Measurements from ENCODE around the gene FGF11.

FGF11 gene

DNA sequence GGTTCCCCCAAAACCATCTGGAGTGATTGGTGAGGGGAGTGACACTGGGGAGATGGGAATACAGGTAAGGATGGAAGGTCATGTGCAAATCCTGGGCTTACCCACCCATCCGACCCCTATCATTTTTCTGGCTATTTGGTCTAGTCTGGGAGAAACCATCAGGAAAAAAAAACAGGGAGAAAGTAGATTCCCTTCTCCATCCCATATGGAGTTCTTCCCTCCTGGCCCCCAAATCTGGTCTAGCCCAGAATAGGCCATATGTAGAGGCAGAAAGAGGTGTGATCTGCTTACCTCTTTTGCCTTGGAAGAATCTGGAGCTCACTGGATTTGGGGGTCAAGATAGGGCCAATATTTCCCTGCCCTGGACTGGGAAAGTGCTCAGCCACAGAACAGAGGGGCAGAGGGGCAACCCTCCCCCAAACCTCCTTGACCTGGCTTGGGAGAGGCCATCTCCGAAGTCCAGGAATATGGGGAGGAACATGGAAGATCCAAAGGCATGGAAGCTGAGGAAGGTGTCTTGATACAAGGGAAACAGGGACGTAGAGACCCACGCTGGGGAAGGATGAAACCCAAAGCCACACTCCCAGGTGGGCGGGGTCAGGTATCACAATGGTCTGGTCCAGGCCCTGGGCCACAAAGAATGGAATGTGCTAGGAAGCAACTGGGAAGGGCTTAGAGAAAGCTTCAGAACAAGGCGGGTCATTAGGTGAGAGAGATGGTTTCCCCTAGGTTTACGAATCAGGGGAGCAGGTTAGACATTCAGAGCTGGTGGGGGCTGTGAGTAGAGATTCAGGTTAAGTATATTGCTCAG, 21.7 kb downstream of the FGF11 start:
- ChIA-PET POLR2A (interaction anchor here (1.6 kb wide), 1 partner anchor 23 kb away, joined by 6 read pairs; the partner anchor contains the start of gene POLR2A), CTCF (interaction anchor here (0.6 to 1.3 kb wide), 5 partner anchors 13 to 165 kb away, joined by 3 to 5 read pairs (median 3); no protein-coding TSS in a partner anchor)
- TF ChIP-seq CTCF (IDR thresholded peaks at IDR 0.05; ENCODE audit: insufficient read depth, low read length, missing control alignments) = no peak
- no peak for DNase-seq (ENCODE audit: low read depth, low spot score)
- H3K4me3 ChIP-seq (ENCODE audit: low read depth, low read length) = no peak overlapping the region

- ChIA-PET CTCF (interaction anchor here (1.0 to 1.5 kb wide), 4 partner anchors 11 to 98 kb away, joined by 3 to 6 read pairs (median 4); no protein-coding TSS in a partner anchor), POLR2A (interaction anchor here (1.0 kb wide), 1 partner anchor 15 kb away, joined by 3 read pairs; no protein-coding TSS in a partner anchor)
- no peak for DNase-seq (ENCODE audit: low read depth, low spot score)
- no peak for TF ChIP-seq CTCF (IDR thresholded peaks at IDR 0.05; ENCODE audit: insufficient read depth, low read length, missing control alignments)
- H3K4me3 ChIP-seq (ENCODE audit: low read depth, low read length) = no peak overlapping the region
Observed at GRCh38 chr17:7462474-7463371, 23.4 kb downstream of the FGF11 start.

DNA sequence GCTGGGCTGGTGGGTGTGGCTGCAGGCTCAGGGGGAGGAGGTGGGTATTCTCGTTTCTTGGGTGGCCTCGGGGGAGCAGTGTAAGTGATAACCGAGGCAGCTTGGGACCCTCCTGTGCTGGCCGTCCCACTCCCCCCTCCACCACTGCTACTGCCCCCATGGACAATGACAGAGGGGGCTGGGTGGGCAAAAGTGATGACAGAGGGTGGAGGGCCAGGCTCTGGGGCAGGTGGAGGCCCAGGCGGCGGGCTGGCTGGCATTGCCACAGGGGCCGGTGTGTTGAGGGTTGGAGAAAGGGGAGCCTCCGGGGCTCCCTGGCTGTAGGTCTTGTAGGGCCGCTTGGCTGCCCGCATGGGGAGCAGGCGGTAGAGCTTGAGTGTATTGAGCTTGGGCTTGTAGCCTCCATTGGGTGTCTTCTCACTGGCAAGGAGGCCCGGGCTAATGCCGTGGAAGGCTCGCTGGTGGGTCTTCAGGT, 24.1 kb downstream of the FGF11 start:
- ChIA-PET POLR2A (no interaction called here), CTCF (interaction anchor here (1.3 kb wide), 1 partner anchor 13 kb away, joined by 4 read pairs; no protein-coding TSS in a partner anchor)
- TF ChIP-seq CTCF (IDR thresholded peaks at IDR 0.05; ENCODE audit: insufficient read depth, low read length, missing control alignments) = no peak
- H3K4me3 ChIP-seq (ENCODE audit: low read depth, low read length) = no peak overlapping the region
- no peak for DNase-seq (ENCODE audit: low read depth, low spot score)

GRCh38 chr17:7464081-7464480, 24.8 kb downstream of the FGF11 start:
- no peak for DNase-seq (ENCODE audit: low read depth, low spot score)
- no peak overlapping the region for H3K4me3 ChIP-seq (ENCODE audit: low read depth, low read length)
- ChIA-PET POLR2A (no interaction called here), CTCF (no interaction called here)
- TF ChIP-seq CTCF (IDR thresholded peaks at IDR 0.05; ENCODE audit: insufficient read depth, low read length, missing control alignments) = no peak

DNA sequence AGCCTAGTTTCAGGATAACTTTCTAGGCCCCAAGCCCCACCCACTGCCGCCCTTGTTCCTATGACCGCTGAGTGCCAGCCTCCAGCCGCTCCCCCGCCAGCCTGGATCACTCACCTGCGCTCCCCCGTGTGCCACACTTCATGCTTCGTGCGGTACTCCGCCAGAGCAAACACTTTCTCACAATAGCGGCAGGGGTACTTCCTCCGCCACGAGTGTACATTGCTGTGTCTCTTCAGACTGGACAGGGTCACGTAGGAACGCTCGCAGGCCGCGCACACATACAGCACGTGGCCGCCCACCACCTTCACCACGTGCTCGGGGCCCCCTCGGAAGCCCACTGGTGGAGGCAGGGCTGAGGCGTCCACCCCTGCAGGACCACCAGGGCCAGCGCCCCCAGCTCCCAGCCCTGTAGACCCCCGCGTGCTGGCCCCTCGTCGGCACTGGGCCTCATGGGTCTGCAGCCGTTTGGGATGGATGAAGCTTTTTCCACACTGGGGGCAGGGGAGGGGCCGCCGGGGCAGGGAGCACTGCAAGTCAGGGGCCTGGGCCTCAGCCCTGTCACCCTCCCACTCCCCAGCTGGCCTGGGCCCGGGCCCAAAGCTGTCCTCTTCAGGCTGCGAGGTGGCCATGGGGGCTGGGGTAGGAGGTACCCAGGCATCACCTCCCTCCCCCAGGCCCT, 26.4 kb downstream of the FGF11 start:
- ChIA-PET POLR2A (interaction anchor here (1.1 to 1.4 kb wide), 2 partner anchors 10 to 11 kb away, joined by 4 to 8 read pairs; no protein-coding TSS in a partner anchor), CTCF (interaction anchor here (2.8 kb wide), 1 partner anchor 95 kb away, joined by 8 read pairs; the partner anchor contains the start of gene SENP3)
- no peak for DNase-seq (ENCODE audit: low read depth, low spot score)

More for the DNA sequence above, 26.4 kb downstream of the FGF11 start:
- H3K4me3 ChIP-seq (ENCODE audit: low read depth, low read length) = no peak overlapping the region
- TF ChIP-seq CTCF (IDR thresholded peaks at IDR 0.05; ENCODE audit: insufficient read depth, low read length, missing control alignments) = no peak
